ENCODE results near the gene RFT1. TPM values are rescaled to one million over a fixed set of nuclear protein-coding genes. Genes with fewer than 3 reads are reported as not detected.

Gene RFT1
- total and polyA plus RNA-seq, 10 donors = 6.0 to 25.6 (median 15.4) TPM

- intact Hi-C loops (cut with DNase I; ENCODE audit: low total_unique reads) = no loop called here
- no peak for TF ChIP-seq CTCF (IDR thresholded peaks at IDR 0.05 in 8 of 11, conservative IDR thresholded peaks at IDR 0.05 in 3 of 11)
- no peak for TF ChIP-seq POLR2AphosphoS5 (IDR thresholded peaks at IDR 0.05)
- no peak for TF ChIP-seq POLR2A (IDR thresholded peaks at IDR 0.05)
- Histone ChIP-seq H3K27ac (peak overlapping the region in 2 of 8 donors; percentile 51 to 58), H3K36me3 (peaks cover 0 to 100% (median 67%) of the 10 kb centered on the region in 6 donors), H3K27me3 (replicated peaks in 1 of 7) (no peaks in the 10 kb centered on the region), H3K9me3 (no peaks in the 10 kb centered on the region), H3K4me1 (peaks cover 0 to 41% (median 12%) of the 10 kb centered on the region in 6 donors), H3K4me3 (no peak overlapping the region)
- WGBS, 5 donors = 82 to 89% (median 83%) methylated on average over 16 of the region's 16 CpGs
- DNase-seq = no peak
Observed at GRCh38 chr3:53103397-53104296, 26.6 kb downstream of the RFT1 start.

- no peak overlapping the region for H3K4me3 ChIP-seq
- no peaks in the 10 kb centered on the region for H3K27me3 ChIP-seq (replicated peaks in 1 of 7)
- intact Hi-C loops (cut with DNase I; ENCODE audit: low total_unique reads) = no loop called here
- no peak for DNase-seq
- H3K36me3 ChIP-seq = peaks cover 0 to 100% (median 72%) of the 10 kb centered on the region in 6 donors
- peak overlapping the region in 4 of 8 donors; percentile 13 to 58 (median 32) for H3K27ac ChIP-seq
- no peaks in the 10 kb centered on the region for H3K9me3 ChIP-seq
- H3K4me1 ChIP-seq = peaks cover 0 to 41% (median 12%) of the 10 kb centered on the region in 6 donors
- 59 to 73% (median 63%) methylated on average over 6 of the region's 6 CpGs for WGBS, 5 donors
- TF ChIP-seq POLR2AphosphoS5 (IDR thresholded peaks at IDR 0.05) (peak in 1 of 3 donors; percentile 36), POLR2A (IDR thresholded peaks at IDR 0.05) (no peak), CTCF (IDR thresholded peaks at IDR 0.05 in 8 of 11, conservative IDR thresholded peaks at IDR 0.05 in 3 of 11) (no peak)
Observed at GRCh38 chr3:53102601-53103147, 27.6 kb downstream of the RFT1 start.

GRCh38 chr3:53101956-53102355 is 28.3 kb downstream of the RFT1 start:
- Histone ChIP-seq H3K4me3 (no peak overlapping the region), H3K9me3 (no peaks in the 10 kb centered on the region), H3K36me3 (peaks cover 0 to 100% (median 74%) of the 10 kb centered on the region in 6 donors), H3K27me3 (replicated peaks in 1 of 7) (no peaks in the 10 kb centered on the region), H3K27ac (peak overlapping the region in 3 of 8 donors; percentile 10 to 58 (median 13)), H3K4me1 (peaks cover 0 to 41% (median 12%) of the 10 kb centered on the region in 6 donors)
- no peak for DNase-seq
- intact Hi-C loops (cut with DNase I; ENCODE audit: low total_unique reads) = no loop called here
- TF ChIP-seq CTCF (IDR thresholded peaks at IDR 0.05 in 8 of 11, conservative IDR thresholded peaks at IDR 0.05 in 3 of 11) (no peak), POLR2A (IDR thresholded peaks at IDR 0.05) (no peak), POLR2AphosphoS5 (IDR thresholded peaks at IDR 0.05) (no peak)
- 92 to 95% (median 94%) methylated on average over 12 of the region's 12 CpGs for WGBS, 5 donors

Measured in spleen (tissue), 11 donors.